ENCODE data around the gene NCF4. TPM values are rescaled to one million over a fixed set of nuclear protein-coding genes. Genes with fewer than 3 reads are reported as not detected.

NCF4 gene
- total RNA-seq, 2 donors from 2014 or later = 6.3 to 11.2 TPM

- no peak for DNase-seq
- intact Hi-C loops (cut with DNase I, micrococcal nuclease) = no loop called here
- ATAC-seq = no peak
These were observed 29.1 kb upstream of the NCF4 start for GRCh38 chr22:36831717-36832116.

- ATAC-seq = no peak
These were observed 27.7 kb upstream of the NCF4 start for GRCh38 chr22:36833073-36833472.

GRCh38 chr22:36835903-36836302 lies 24.9 kb upstream of the NCF4 start:
- intact Hi-C loops (cut with DNase I, micrococcal nuclease) = no loop called here
- DNase-seq = no peak
- no peak for ATAC-seq

More at GRCh38 chr22:36833073-36833472, 27.7 kb upstream of the NCF4 start:
- intact Hi-C loops (cut with DNase I, micrococcal nuclease) = no loop called here
- DNase-seq = no peak

GRCh38 chr22:36838119-36839030 lies 22.4 kb upstream of the NCF4 start:
- DNase-seq (no peak), ATAC-seq (no peak)
- intact Hi-C loops (cut with DNase I, micrococcal nuclease) = no loop called here

- intact Hi-C loops (cut with DNase I, micrococcal nuclease) = no loop called here
- DNase-seq (no peak), ATAC-seq (no peak)
These were observed 21.3 kb upstream of the NCF4 start for GRCh38 chr22:36839356-36840073.

GRCh38 chr22:36840106-36840505 lies 20.7 kb upstream of the NCF4 start:
- intact Hi-C loops (cut with DNase I, micrococcal nuclease) = no loop called here
- DNase-seq (no peak), ATAC-seq (no peak)

GRCh38 chr22:36846271-36846670 lies 14.5 kb upstream of the NCF4 start:
- DNase-seq (no peak), ATAC-seq (no peak)
- intact Hi-C loops (cut with DNase I, micrococcal nuclease) = no loop called here

- ATAC-seq (no peak), DNase-seq (no peak)
- intact Hi-C loops (cut with DNase I, micrococcal nuclease) = no loop called here
These were observed 13.9 kb upstream of the NCF4 start for GRCh38 chr22:36846949-36847348.

- DNase-seq = no peak
- intact Hi-C loops (cut with DNase I, micrococcal nuclease) = loop anchor here in 1 of 2 donors (10.0 kb wide), 1 partner anchor 65 kb away; no protein-coding TSS in a partner anchor
- ATAC-seq = no peak
These were observed 10.8 kb upstream of the NCF4 start for GRCh38 chr22:36850056-36850455.

- no peak for DNase-seq
- ATAC-seq = no peak
- intact Hi-C loops (cut with DNase I, micrococcal nuclease) = loop anchor here in 1 of 2 donors (10.0 kb wide), 1 partner anchor 66 kb away; no protein-coding TSS in a partner anchor
These were observed 10.1 kb upstream of the NCF4 start for GRCh38 chr22:36850682-36851081.

- intact Hi-C loops (cut with DNase I, micrococcal nuclease) = loop anchor here in 1 of 2 donors (10.0 kb wide), 1 partner anchor 68 kb away; no protein-coding TSS in a partner anchor
- ATAC-seq = no peak
- DNase-seq = no peak
These were observed 8.5 kb upstream of the NCF4 start for GRCh38 chr22:36852056-36852973.

- peak; percentile 36 for ATAC-seq
- intact Hi-C loops (cut with DNase I, micrococcal nuclease) = loop anchor here in 1 of 2 donors (10.0 kb wide), 1 partner anchor 69 kb away; no protein-coding TSS in a partner anchor
These were observed 7.3 kb upstream of the NCF4 start for GRCh38 chr22:36853407-36854099.

GRCh38 chr22:36855478-36855877 lies 5.3 kb upstream of the NCF4 start:
- no peak for DNase-seq
- ATAC-seq = no peak
- intact Hi-C loops (cut with DNase I, micrococcal nuclease) = loop anchor here in 1 of 2 donors (5.0 to 10.0 kb wide), 2 partner anchors 71 to 122 kb away; no protein-coding TSS in a partner anchor

More at GRCh38 chr22:36853407-36854099, 7.3 kb upstream of the NCF4 start:
- peak; percentile 69 to 77 for DNase-seq

GRCh38 chr22:36856121-36856791 lies 4.5 kb upstream of the NCF4 start:
- intact Hi-C loops (cut with DNase I, micrococcal nuclease) = loop anchor here in 1 of 2 donors (5.0 to 10.0 kb wide), 2 partner anchors 71 to 121 kb away; no protein-coding TSS in a partner anchor

GRCh38 chr22:36856792-36857135 lies 4.0 kb upstream of the NCF4 start:
- DNase-seq = no peak
- no peak for ATAC-seq
- intact Hi-C loops (cut with DNase I, micrococcal nuclease) = loop anchor here in 1 of 2 donors (5.0 to 10.0 kb wide), 2 partner anchors 72 to 121 kb away; no protein-coding TSS in a partner anchor

More at GRCh38 chr22:36856121-36856791, 4.5 kb upstream of the NCF4 start:
- ATAC-seq (peak; percentile 86), DNase-seq (peak; percentile 78 to 95)

- no peak for ATAC-seq
- DNase-seq = no peak
- intact Hi-C loops (cut with DNase I, micrococcal nuclease) = loop anchor here in 1 of 2 donors (5.0 to 10.0 kb wide), 2 partner anchors 73 to 119 kb away; no protein-coding TSS in a partner anchor
These were observed 2.6 kb upstream of the NCF4 start for GRCh38 chr22:36858156-36858555.

- no peak for DNase-seq
- intact Hi-C loops (cut with DNase I, micrococcal nuclease) = loop anchor here in 1 of 2 donors (5.0 to 10.0 kb wide), 2 partner anchors 74 to 118 kb away; no protein-coding TSS in a partner anchor
- ATAC-seq = no peak
These were observed 1.8 kb upstream of the NCF4 start for GRCh38 chr22:36858966-36859365.

All from left colon (tissue), 2 donors.